GM12878 (cell line): ENCODE data around the gene PITPNC1.

ENCODE experiments used
- CBX5 ChIP-seq: sonication (generic); IDR thresholded peaks from 2 replicates; pipeline ENCODE4 v1.6.1; 2016; ENCODE audit warnings: low read depth, moderate library complexity, mild to moderate bottlenecking, inconsistent platforms
- DPF2 ChIP-seq: fragments of 450-650 bp; IDR thresholded peaks from 2 replicates; pipeline ENCODE4 v1.6.1; 2017; ENCODE audit warnings: mild to moderate bottlenecking
- EP300 ChIP-seq, 2 experiments: fragments of 150-350 bp in 1 of 2; IDR thresholded peaks; 2 replicates each; pipeline ENCODE4 v1.6.1; 2011 to 2012; ENCODE audit warnings: low read depth in 2 of 2, low read length in 2 of 2, borderline replicate concordance in 1 of 2, improper control_type of control experiment in 1 of 2, inconsistent platforms in 1 of 2; ENCODE audit not compliant: control insufficient read depth in 1 of 2
- POLR2AphosphoS5 ChIP-seq: IDR thresholded peaks from 2 replicates; pipeline ENCODE4 v1.6.1; 2011; ENCODE audit warnings: mild to moderate bottlenecking, low read length, inconsistent platforms
- RAD21 ChIP-seq: IDR thresholded peaks from 2 replicates; pipeline ENCODE4 v1.6.1; 2011; ENCODE audit warnings: mild to moderate bottlenecking, low read depth, low read length, moderate library complexity; ENCODE audit not compliant: insufficient read depth
- SIN3A ChIP-seq: IDR thresholded peaks from 2 replicates; pipeline ENCODE4 v1.6.1; 2012; ENCODE audit warnings: low read depth, low read length, improper control_type of control experiment
- SIX5 ChIP-seq: IDR thresholded peaks from 2 replicates; pipeline ENCODE4 v1.6.1; 2011; ENCODE audit warnings: mild to moderate bottlenecking, low read depth, low read length, moderate library complexity; ENCODE audit not compliant: severe bottlenecking
- SUZ12 ChIP-seq: fragments of 200-600 bp; sonication (generic); IDR thresholded peaks from one replicate; pipeline ENCODE4 v1.6.1; 2018; ENCODE audit warnings: antibody characterized with exemption, mild to moderate bottlenecking; ENCODE audit not compliant: unreplicated experiment
- TF ChIP-seq, protein P1 (sequence below), 3 experiments: IDR thresholded peaks in 2 of 3; conservative IDR thresholded peaks in 1 of 3; 2 replicates each; pipeline ENCODE4 v1.5.1; 2011; ENCODE audit warnings: low read depth in 3 of 3, low read length in 3 of 3, mild to moderate bottlenecking in 3 of 3, control low read depth in 2 of 3, moderate library complexity in 2 of 3, inconsistent platforms in 1 of 3, mixed read lengths in 1 of 3; ENCODE audit not compliant: control insufficient read depth in 2 of 3, insufficient read depth in 1 of 3; ENCODE audit errors: extremely low read depth in 1 of 3

DNA sequence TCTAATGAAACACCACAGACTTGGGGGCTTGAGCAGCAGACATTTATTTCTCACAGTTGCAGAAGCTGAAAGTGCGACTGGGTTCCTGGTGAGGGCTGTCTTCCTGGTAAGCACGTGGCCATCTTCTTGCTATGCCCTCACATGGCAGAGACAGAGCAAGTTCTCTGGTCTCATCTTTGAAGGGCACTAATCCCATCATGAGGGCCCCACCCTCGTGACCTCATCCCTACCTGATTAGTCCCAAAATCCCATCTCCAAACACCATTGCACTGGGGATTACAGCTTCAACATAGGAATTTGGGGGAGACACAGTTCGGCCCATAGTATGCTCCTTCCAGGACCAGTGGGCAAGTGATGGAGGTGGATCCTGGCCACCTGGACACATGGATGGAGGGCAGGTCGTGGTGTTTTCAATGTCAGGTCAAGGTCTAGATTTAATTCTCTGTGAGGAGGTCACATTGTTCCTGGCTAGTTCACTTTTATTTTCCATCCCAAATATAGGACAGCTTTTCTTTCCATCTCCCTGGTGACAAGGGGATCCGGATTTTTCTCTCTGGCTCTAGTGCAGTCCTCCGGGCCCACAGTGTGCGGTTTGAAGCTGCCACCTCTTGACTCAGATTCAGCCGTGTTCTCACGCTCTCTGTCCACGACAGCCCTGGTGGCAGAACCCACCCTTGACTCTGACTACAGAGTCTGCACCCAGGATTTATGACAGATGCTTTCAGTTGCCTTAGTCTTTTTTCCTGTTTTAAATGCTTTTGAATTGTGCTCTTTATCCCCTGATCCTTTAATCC lies 180.2 kb downstream of the PITPNC1 start:
- TF ChIP-seq CBX5 (no peak), SUZ12 (no peak), SIN3A (no peak), RAD21 (no peak), POLR2AphosphoS5 (no peak), SIX5 (no peak), EP300 (IDR thresholded peaks at IDR 0.05; ENCODE audit: borderline replicate concordance in 1 of 2, control insufficient read depth in 1 of 2, low read depth in 2 of 2, low read length in 2 of 2) (no peak), DPF2 (no peak)
- TF ChIP-seq, protein P1, sequence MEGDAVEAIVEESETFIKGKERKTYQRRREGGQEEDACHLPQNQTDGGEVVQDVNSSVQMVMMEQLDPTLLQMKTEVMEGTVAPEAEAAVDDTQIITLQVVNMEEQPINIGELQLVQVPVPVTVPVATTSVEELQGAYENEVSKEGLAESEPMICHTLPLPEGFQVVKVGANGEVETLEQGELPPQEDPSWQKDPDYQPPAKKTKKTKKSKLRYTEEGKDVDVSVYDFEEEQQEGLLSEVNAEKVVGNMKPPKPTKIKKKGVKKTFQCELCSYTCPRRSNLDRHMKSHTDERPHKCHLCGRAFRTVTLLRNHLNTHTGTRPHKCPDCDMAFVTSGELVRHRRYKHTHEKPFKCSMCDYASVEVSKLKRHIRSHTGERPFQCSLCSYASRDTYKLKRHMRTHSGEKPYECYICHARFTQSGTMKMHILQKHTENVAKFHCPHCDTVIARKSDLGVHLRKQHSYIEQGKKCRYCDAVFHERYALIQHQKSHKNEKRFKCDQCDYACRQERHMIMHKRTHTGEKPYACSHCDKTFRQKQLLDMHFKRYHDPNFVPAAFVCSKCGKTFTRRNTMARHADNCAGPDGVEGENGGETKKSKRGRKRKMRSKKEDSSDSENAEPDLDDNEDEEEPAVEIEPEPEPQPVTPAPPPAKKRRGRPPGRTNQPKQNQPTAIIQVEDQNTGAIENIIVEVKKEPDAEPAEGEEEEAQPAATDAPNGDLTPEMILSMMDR (IDR thresholded peaks at IDR 0.05 in 2 of 3, conservative IDR thresholded peaks at IDR 0.05 in 1 of 3; ENCODE audit: control insufficient read depth in 2 of 3, extremely low read depth in 1 of 3, insufficient read depth in 1 of 3, low read depth in 3 of 3, low read length in 3 of 3): no peak
